ENCODE results near the gene FBXO2. TPM values are rescaled to one million over a fixed set of nuclear protein-coding genes. Genes with fewer than 3 reads are reported as not detected.
A peak's percentile ranks its signal among the peaks of the same experiment; 100 is the strongest.

Gene FBXO2
- total and polyA plus RNA-seq, 4 donors: 19.3 to 45.0 (median 31.7) TPM

GRCh38 chr1:11654939-11655808 lies 945 bp upstream of the FBXO2 start:
- H3K9me3 ChIP-seq (ENCODE audit: control insufficient read depth, insufficient read depth, low read length): no peaks in the 10 kb centered on the region
- peaks cover 41% of the 10 kb centered on the region for H3K36me3 ChIP-seq (ENCODE audit: control insufficient read depth, insufficient read depth, low read length)
- no peak overlapping the region for H3K27ac ChIP-seq (ENCODE audit: low read depth, low read length)
- H3K4me1 ChIP-seq (ENCODE audit: control insufficient read depth, insufficient read depth, low read length): peaks cover 41% of the 10 kb centered on the region
- WGBS (ENCODE audit: insufficient coverage): 3% methylated on average over 30 of the region's 45 CpGs
- DNase-seq (ENCODE audit: low read depth in 4 of 6, low spot score in 6 of 6): peak in 2 of 6 donors; percentile 35 to 45
- H3K27me3 ChIP-seq (ENCODE audit: control insufficient read depth, insufficient read depth, low read length): peaks cover 8% of the 10 kb centered on the region
- peak overlapping the region; percentile 48 for H3K4me3 ChIP-seq (ENCODE audit: low read depth, low read length)

GRCh38 chr1:11653861-11654136 lies 430 bp downstream of the FBXO2 start:
- H3K9me3 ChIP-seq (ENCODE audit: control insufficient read depth, insufficient read depth, low read length): no peaks in the 10 kb centered on the region
- H3K4me1 ChIP-seq (ENCODE audit: control insufficient read depth, insufficient read depth, low read length): peaks cover 52% of the 10 kb centered on the region
- H3K4me3 ChIP-seq (ENCODE audit: low read depth, low read length): peak overlapping the region; percentile 31
- H3K36me3 ChIP-seq (ENCODE audit: control insufficient read depth, insufficient read depth, low read length): peaks cover 38% of the 10 kb centered on the region
- WGBS (ENCODE audit: insufficient coverage): 33% methylated on average over 5 of the region's 7 CpGs
- peaks cover 19% of the 10 kb centered on the region for H3K27me3 ChIP-seq (ENCODE audit: control insufficient read depth, insufficient read depth, low read length)
- peak in 1 of 6 donors; percentile 30 for DNase-seq (ENCODE audit: low read depth in 4 of 6, low spot score in 6 of 6)
- H3K27ac ChIP-seq (ENCODE audit: low read depth, low read length): no peak overlapping the region

GRCh38 chr1:11653101-11653860 lies 948 bp downstream of the FBXO2 start:
- no peak for DNase-seq (ENCODE audit: low read depth in 4 of 6, low spot score in 6 of 6)

GRCh38 chr1:11652203-11652780 lies 1.9 kb downstream of the FBXO2 start:
- Histone ChIP-seq H3K4me1 (ENCODE audit: control insufficient read depth, insufficient read depth, low read length) (peaks cover 65% of the 10 kb centered on the region), H3K4me3 (ENCODE audit: low read depth, low read length) (no peak overlapping the region), H3K27ac (ENCODE audit: low read depth, low read length) (no peak overlapping the region), H3K27me3 (ENCODE audit: control insufficient read depth, insufficient read depth, low read length) (peaks cover 19% of the 10 kb centered on the region), H3K36me3 (ENCODE audit: control insufficient read depth, insufficient read depth, low read length) (peaks cover 36% of the 10 kb centered on the region), H3K9me3 (ENCODE audit: control insufficient read depth, insufficient read depth, low read length) (no peaks in the 10 kb centered on the region)
- no peak for DNase-seq (ENCODE audit: low read depth in 4 of 6, low spot score in 6 of 6)
- WGBS (ENCODE audit: insufficient coverage): 82% methylated on average over 10 of the region's 11 CpGs

More at GRCh38 chr1:11653101-11653860, 948 bp downstream of the FBXO2 start:
- Histone ChIP-seq H3K9me3 (ENCODE audit: control insufficient read depth, insufficient read depth, low read length) (no peaks in the 10 kb centered on the region), H3K36me3 (ENCODE audit: control insufficient read depth, insufficient read depth, low read length) (peaks cover 37% of the 10 kb centered on the region), H3K27me3 (ENCODE audit: control insufficient read depth, insufficient read depth, low read length) (peaks cover 19% of the 10 kb centered on the region), H3K4me1 (ENCODE audit: control insufficient read depth, insufficient read depth, low read length) (peaks cover 57% of the 10 kb centered on the region), H3K27ac (ENCODE audit: low read depth, low read length) (no peak overlapping the region), H3K4me3 (ENCODE audit: low read depth, low read length) (no peak overlapping the region)
- WGBS (ENCODE audit: insufficient coverage): 63% methylated on average over 10 of the region's 17 CpGs

GRCh38 chr1:11651017-11651416 lies 3.2 kb downstream of the FBXO2 start:
- Histone ChIP-seq H3K27me3 (ENCODE audit: control insufficient read depth, insufficient read depth, low read length) (peaks cover 19% of the 10 kb centered on the region), H3K9me3 (ENCODE audit: control insufficient read depth, insufficient read depth, low read length) (no peaks in the 10 kb centered on the region), H3K36me3 (ENCODE audit: control insufficient read depth, insufficient read depth, low read length) (peaks cover 31% of the 10 kb centered on the region), H3K27ac (ENCODE audit: low read depth, low read length) (no peak overlapping the region), H3K4me1 (ENCODE audit: control insufficient read depth, insufficient read depth, low read length) (peaks cover 75% of the 10 kb centered on the region), H3K4me3 (ENCODE audit: low read depth, low read length) (no peak overlapping the region)
- no peak for DNase-seq (ENCODE audit: low read depth in 4 of 6, low spot score in 6 of 6)
- WGBS (ENCODE audit: insufficient coverage): 80% methylated on average over 3 of the region's 4 CpGs

- peak in 2 of 6 donors; percentile 65 to 70 for DNase-seq (ENCODE audit: low read depth in 4 of 6, low spot score in 6 of 6)
- no peaks in the 10 kb centered on the region for H3K9me3 ChIP-seq (ENCODE audit: control insufficient read depth, insufficient read depth, low read length)
- peaks cover 26% of the 10 kb centered on the region for H3K36me3 ChIP-seq (ENCODE audit: control insufficient read depth, insufficient read depth, low read length)
- no peak overlapping the region for H3K27ac ChIP-seq (ENCODE audit: low read depth, low read length)
- whole genome bisulfite sequencing (ENCODE audit: insufficient coverage): 13% methylated on average over 36 of the region's 47 CpGs
- no peak overlapping the region for H3K4me3 ChIP-seq (ENCODE audit: low read depth, low read length)
- peaks cover 19% of the 10 kb centered on the region for H3K27me3 ChIP-seq (ENCODE audit: control insufficient read depth, insufficient read depth, low read length)
- H3K4me1 ChIP-seq (ENCODE audit: control insufficient read depth, insufficient read depth, low read length): peaks cover 71% of the 10 kb centered on the region
Observed at GRCh38 chr1:11650331-11650991, 3.8 kb downstream of the FBXO2 start.

GRCh38 chr1:11649624-11650330 lies 4.5 kb downstream of the FBXO2 start:
- Histone ChIP-seq H3K36me3 (ENCODE audit: control insufficient read depth, insufficient read depth, low read length) (peaks cover 26% of the 10 kb centered on the region), H3K9me3 (ENCODE audit: control insufficient read depth, insufficient read depth, low read length) (no peaks in the 10 kb centered on the region), H3K4me1 (ENCODE audit: control insufficient read depth, insufficient read depth, low read length) (peaks cover 67% of the 10 kb centered on the region), H3K27ac (ENCODE audit: low read depth, low read length) (no peak overlapping the region), H3K4me3 (ENCODE audit: low read depth, low read length) (no peak overlapping the region), H3K27me3 (ENCODE audit: control insufficient read depth, insufficient read depth, low read length) (peaks cover 19% of the 10 kb centered on the region)
- no peak for DNase-seq (ENCODE audit: low read depth in 4 of 6, low spot score in 6 of 6)
- WGBS (ENCODE audit: insufficient coverage): 44% methylated on average over 19 of the region's 21 CpGs

- Histone ChIP-seq H3K27ac (ENCODE audit: low read depth, low read length) (no peak overlapping the region), H3K27me3 (ENCODE audit: control insufficient read depth, insufficient read depth, low read length) (peaks cover 19% of the 10 kb centered on the region), H3K4me1 (ENCODE audit: control insufficient read depth, insufficient read depth, low read length) (peaks cover 64% of the 10 kb centered on the region), H3K9me3 (ENCODE audit: control insufficient read depth, insufficient read depth, low read length) (no peaks in the 10 kb centered on the region), H3K36me3 (ENCODE audit: control insufficient read depth, insufficient read depth, low read length) (peaks cover 26% of the 10 kb centered on the region), H3K4me3 (ENCODE audit: low read depth, low read length) (no peak overlapping the region)
- DNase-seq (ENCODE audit: low read depth in 4 of 6, low spot score in 6 of 6): no peak
- WGBS (ENCODE audit: insufficient coverage): 65% methylated on average over 5 of the region's 9 CpGs
Observed at GRCh38 chr1:11649237-11649623, 5.0 kb downstream of the FBXO2 start.

- H3K27me3 ChIP-seq (ENCODE audit: control insufficient read depth, insufficient read depth, low read length): peaks cover 19% of the 10 kb centered on the region
- peaks cover 60% of the 10 kb centered on the region for H3K4me1 ChIP-seq (ENCODE audit: control insufficient read depth, insufficient read depth, low read length)
- no peaks in the 10 kb centered on the region for H3K9me3 ChIP-seq (ENCODE audit: control insufficient read depth, insufficient read depth, low read length)
- peaks cover 26% of the 10 kb centered on the region for H3K36me3 ChIP-seq (ENCODE audit: control insufficient read depth, insufficient read depth, low read length)
- no peak for DNase-seq (ENCODE audit: low read depth in 4 of 6, low spot score in 6 of 6)
- no peak overlapping the region for H3K4me3 ChIP-seq (ENCODE audit: low read depth, low read length)
- WGBS (ENCODE audit: insufficient coverage): 23% methylated on average over 23 of the region's 30 CpGs
- H3K27ac ChIP-seq (ENCODE audit: low read depth, low read length): peak overlapping the region; percentile 22
Observed at GRCh38 chr1:11648732-11649158, 5.5 kb downstream of the FBXO2 start.
